Stimulated activated CD4-positive, alpha-beta T cell treated with anti-CD3 and anti-CD28 coated beads, TNF-alpha, amount 100 ng/mL, for 24 hours (primary cell): ENCODE measurements around the gene CDKAL1.

ENCODE experiments used
- DNase-seq, 3 experiments: peaks; one replicate each; pipeline ENCODE4 v3.0.0-alpha.2; 2020; ENCODE audit warnings: low read depth in 3 of 3

CDKAL1 gene

GRCh38 chr6:20877008-20877937 is 343.0 kb downstream of the CDKAL1 start:
- DNase-seq, result peak in 1 of 3 experiments; percentile 16

GRCh38 chr6:20879121-20879520 is 344.9 kb downstream of the CDKAL1 start:
- no peak for DNase-seq

GRCh38 chr6:20879526-20879925 is 345.3 kb downstream of the CDKAL1 start:
- no peak for DNase-seq

- no peak for DNase-seq
Measured at GRCh38 chr6:20881365-20881764, 347.1 kb downstream of the CDKAL1 start.

- no peak for DNase-seq
Measured at GRCh38 chr6:20882014-20882413, 347.8 kb downstream of the CDKAL1 start.

- no peak for DNase-seq
Measured at GRCh38 chr6:20885076-20885475, 350.8 kb downstream of the CDKAL1 start.

- no peak for DNase-seq
Measured at GRCh38 chr6:20891161-20891560, 356.9 kb downstream of the CDKAL1 start.

- no peak for DNase-seq
Measured at GRCh38 chr6:20892365-20892764, 358.1 kb downstream of the CDKAL1 start.

- DNase-seq, result no peak
Measured at GRCh38 chr6:20893412-20893811, 359.2 kb downstream of the CDKAL1 start.

- no peak for DNase-seq
Measured at GRCh38 chr6:20900389-20901160, 366.3 kb downstream of the CDKAL1 start.

- DNase-seq, result no peak
Measured at GRCh38 chr6:20905377-20905776, 371.1 kb downstream of the CDKAL1 start.

GRCh38 chr6:20906945-20907344 is 372.7 kb downstream of the CDKAL1 start:
- DNase-seq, result no peak

GRCh38 chr6:20907486-20908071 is 373.3 kb downstream of the CDKAL1 start:
- DNase-seq, result no peak

- DNase-seq, result no peak
Measured at GRCh38 chr6:20909621-20910020, 375.4 kb downstream of the CDKAL1 start.

GRCh38 chr6:20911712-20912111 is 377.5 kb downstream of the CDKAL1 start:
- no peak for DNase-seq

- DNase-seq, result no peak
Measured at GRCh38 chr6:20915156-20915555, 380.9 kb downstream of the CDKAL1 start.

GRCh38 chr6:20915626-20916025 is 381.4 kb downstream of the CDKAL1 start:
- DNase-seq, result no peak

- no peak for DNase-seq
Measured at GRCh38 chr6:20916086-20916485, 381.8 kb downstream of the CDKAL1 start.

GRCh38 chr6:20918868-20919267 is 384.6 kb downstream of the CDKAL1 start:
- DNase-seq, result no peak

- no peak for DNase-seq
Measured at GRCh38 chr6:20919677-20920385, 385.6 kb downstream of the CDKAL1 start.

GRCh38 chr6:20921578-20921977 is 387.3 kb downstream of the CDKAL1 start:
- DNase-seq, result no peak

- DNase-seq, result no peak
Measured at GRCh38 chr6:20922743-20923142, 388.5 kb downstream of the CDKAL1 start.
